Measurements from ENCODE around the gene DSG1. TPM values are rescaled to one million over a fixed set of nuclear protein-coding genes. Genes with fewer than 3 reads are reported as not detected.
"Not testable (repeated sequence)": the region's sequence is repeated elsewhere in the genome, so short reads cannot be mapped to it uniquely, and the experiment has no call there.

DSG1 gene
- total RNA-seq, 1 donor from 2014 or later, result not detected

DNA sequence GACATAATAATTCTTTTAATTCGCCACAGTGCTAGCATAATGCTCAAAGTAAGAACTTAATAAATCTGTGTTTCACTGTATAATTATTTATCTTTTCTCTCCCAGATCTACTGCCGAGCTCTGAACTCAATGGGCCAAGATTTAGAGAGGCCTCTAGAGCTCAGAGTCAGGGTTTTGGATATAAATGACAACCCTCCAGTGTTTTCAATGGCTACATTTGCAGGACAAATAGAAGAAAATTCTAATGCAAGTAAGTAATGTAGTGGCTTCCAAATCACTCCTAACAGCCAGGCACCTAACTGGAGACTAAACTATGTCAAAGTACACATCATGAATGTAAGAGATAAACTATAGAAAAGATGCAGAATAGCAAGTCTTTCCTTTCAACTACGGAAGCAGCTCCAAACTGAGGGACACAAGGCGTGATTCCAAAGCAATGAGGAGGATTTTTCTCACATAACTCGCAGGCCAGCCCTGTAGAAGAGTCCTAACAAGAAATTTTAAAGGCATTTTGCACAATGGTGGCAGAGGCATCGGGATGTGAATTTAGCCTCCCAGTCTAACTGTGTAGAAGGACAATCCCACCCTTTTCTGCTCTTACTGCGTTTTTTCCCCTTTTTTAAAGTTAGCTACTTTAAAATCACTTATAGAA, 12.0 kb downstream of the DSG1 start:
- TF ChIP-seq, protein P1, sequence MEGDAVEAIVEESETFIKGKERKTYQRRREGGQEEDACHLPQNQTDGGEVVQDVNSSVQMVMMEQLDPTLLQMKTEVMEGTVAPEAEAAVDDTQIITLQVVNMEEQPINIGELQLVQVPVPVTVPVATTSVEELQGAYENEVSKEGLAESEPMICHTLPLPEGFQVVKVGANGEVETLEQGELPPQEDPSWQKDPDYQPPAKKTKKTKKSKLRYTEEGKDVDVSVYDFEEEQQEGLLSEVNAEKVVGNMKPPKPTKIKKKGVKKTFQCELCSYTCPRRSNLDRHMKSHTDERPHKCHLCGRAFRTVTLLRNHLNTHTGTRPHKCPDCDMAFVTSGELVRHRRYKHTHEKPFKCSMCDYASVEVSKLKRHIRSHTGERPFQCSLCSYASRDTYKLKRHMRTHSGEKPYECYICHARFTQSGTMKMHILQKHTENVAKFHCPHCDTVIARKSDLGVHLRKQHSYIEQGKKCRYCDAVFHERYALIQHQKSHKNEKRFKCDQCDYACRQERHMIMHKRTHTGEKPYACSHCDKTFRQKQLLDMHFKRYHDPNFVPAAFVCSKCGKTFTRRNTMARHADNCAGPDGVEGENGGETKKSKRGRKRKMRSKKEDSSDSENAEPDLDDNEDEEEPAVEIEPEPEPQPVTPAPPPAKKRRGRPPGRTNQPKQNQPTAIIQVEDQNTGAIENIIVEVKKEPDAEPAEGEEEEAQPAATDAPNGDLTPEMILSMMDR (IDR thresholded peaks at IDR 0.05), result no peak
- no peaks in the 10 kb centered on the region for H3K9me3 Mint-ChIP-seq (ENCODE audit: unreplicated experiment)
- H3K27me3 Mint-ChIP-seq (ENCODE audit: unreplicated experiment), result peaks cover 55% of the 10 kb centered on the region
- no peaks in the 10 kb centered on the region for H3K36me3 Mint-ChIP-seq (ENCODE audit: unreplicated experiment)
- no peak overlapping the region for H3K27ac Mint-ChIP-seq (ENCODE audit: unreplicated experiment)
- DNase-seq (ENCODE audit: extremely low spot score, unreplicated experiment), result no peak
- H3K4me3 Mint-ChIP-seq (ENCODE audit: unreplicated experiment), result no peak overlapping the region
- peaks cover 4% of the 10 kb centered on the region for H3K4me1 Mint-ChIP-seq (ENCODE audit: unreplicated experiment)

DNA sequence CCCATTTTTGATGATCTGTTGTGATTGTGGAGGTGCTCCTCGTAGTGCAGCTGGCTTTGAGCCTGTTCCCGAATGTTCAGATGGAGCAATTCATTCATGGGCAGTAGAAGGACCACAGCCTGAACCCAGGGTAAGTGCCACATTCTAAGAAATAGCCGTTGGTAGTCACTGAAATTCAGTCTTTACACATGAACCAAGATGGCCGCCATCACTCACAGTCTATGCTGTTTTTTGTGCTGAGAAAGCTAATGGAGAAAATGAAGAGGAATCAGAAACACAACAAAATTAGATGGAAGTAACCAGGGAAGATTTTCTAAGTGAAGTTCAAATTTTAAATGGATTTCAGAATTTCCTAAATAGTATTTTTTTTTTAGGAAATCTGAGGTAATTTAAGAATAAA, 25.5 kb downstream of the DSG1 start:
- H3K9me3 Mint-ChIP-seq (ENCODE audit: unreplicated experiment), result no peaks in the 10 kb centered on the region

DNA sequence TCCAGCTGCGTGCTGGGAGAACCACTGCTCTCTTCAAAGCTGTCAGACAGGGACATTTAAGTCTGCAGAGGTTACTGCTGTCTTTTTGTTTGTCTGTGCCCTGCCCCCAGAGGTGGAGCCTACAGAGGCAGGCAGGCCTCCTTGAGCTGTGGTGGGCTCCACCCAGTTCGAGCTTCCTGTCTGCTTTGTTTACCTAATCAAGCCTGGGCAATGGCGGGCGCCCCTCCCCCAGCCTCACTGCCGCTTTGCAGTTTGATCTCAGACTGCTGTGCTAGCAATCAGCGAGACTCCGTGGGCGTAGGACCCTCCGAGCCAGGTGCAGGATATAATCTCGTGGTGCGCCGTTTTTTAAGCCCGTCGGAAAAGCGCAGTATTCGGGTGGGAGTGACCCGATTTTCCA, 35.4 kb downstream of the DSG1 start:
- not testable (repeated sequence) for H3K9me3 Mint-ChIP-seq (ENCODE audit: unreplicated experiment); H3K4me1 Mint-ChIP-seq (ENCODE audit: unreplicated experiment); DNase-seq (ENCODE audit: extremely low spot score, unreplicated experiment); H3K27ac Mint-ChIP-seq (ENCODE audit: unreplicated experiment); H3K27me3 Mint-ChIP-seq (ENCODE audit: unreplicated experiment); H3K36me3 Mint-ChIP-seq (ENCODE audit: unreplicated experiment); H3K4me3 Mint-ChIP-seq (ENCODE audit: unreplicated experiment)

More for the DNA sequence above, 25.5 kb downstream of the DSG1 start:
- peaks cover 43% of the 10 kb centered on the region for H3K27me3 Mint-ChIP-seq (ENCODE audit: unreplicated experiment)
- H3K36me3 Mint-ChIP-seq (ENCODE audit: unreplicated experiment), result no peaks in the 10 kb centered on the region
- H3K27ac Mint-ChIP-seq (ENCODE audit: unreplicated experiment), result no peak overlapping the region
- H3K4me1 Mint-ChIP-seq (ENCODE audit: unreplicated experiment), result no peaks in the 10 kb centered on the region
- TF ChIP-seq, protein P1 (IDR thresholded peaks at IDR 0.05), result no peak
- no peak for DNase-seq (ENCODE audit: extremely low spot score, unreplicated experiment)
- H3K4me3 Mint-ChIP-seq (ENCODE audit: unreplicated experiment), result no peak overlapping the region

DNA sequence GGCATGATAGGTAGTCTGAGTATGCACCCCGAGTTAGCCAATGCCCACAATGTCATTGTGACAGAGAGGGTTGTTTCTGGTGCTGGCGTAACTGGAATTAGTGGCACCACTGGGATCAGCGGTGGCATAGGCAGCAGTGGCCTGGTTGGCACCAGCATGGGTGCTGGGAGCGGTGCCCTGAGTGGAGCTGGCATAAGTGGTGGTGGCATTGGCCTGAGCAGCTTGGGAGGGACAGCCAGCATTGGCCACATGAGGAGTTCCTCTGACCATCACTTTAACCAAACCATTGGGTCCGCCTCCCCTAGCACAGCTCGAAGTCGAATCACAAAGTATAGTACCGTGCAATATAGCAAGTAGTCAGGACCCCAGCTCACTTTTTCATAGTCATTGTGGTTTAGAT, 37.0 kb downstream of the DSG1 start:
- DNase-seq (ENCODE audit: extremely low spot score, unreplicated experiment), result no peak
- H3K27me3 Mint-ChIP-seq (ENCODE audit: unreplicated experiment), result peaks cover 9% of the 10 kb centered on the region
- no peaks in the 10 kb centered on the region for H3K36me3 Mint-ChIP-seq (ENCODE audit: unreplicated experiment)
- no peak overlapping the region for H3K27ac Mint-ChIP-seq (ENCODE audit: unreplicated experiment)
- no peak overlapping the region for H3K4me3 Mint-ChIP-seq (ENCODE audit: unreplicated experiment)
- H3K9me3 Mint-ChIP-seq (ENCODE audit: unreplicated experiment), result no peaks in the 10 kb centered on the region
- TF ChIP-seq, protein P1 (IDR thresholded peaks at IDR 0.05), result no peak
- no peaks in the 10 kb centered on the region for H3K4me1 Mint-ChIP-seq (ENCODE audit: unreplicated experiment)

DNA sequence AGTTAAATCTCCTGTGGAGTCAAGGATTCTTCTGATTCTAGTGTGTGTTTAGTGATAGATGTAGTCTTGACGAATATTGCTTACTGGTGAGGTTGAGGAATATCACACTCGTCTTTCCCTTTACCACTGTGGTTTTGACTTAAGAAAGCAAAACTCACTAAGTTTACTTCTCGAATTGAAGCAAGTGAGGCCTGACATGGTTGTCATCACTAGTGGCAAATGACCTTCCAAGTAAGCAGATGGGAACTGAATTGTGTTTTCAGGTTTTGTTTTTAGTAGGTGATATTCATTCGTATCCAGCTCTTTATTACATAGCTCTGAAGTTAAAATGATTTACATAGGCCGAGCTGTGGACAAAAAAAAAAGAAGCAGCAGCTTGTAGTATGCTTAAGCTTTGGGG, 38.1 kb downstream of the DSG1 start:
- Mint-ChIP-seq H3K4me3 (ENCODE audit: unreplicated experiment) (no peak overlapping the region), H3K27me3 (ENCODE audit: unreplicated experiment) (peaks cover 9% of the 10 kb centered on the region), H3K4me1 (ENCODE audit: unreplicated experiment) (no peaks in the 10 kb centered on the region), H3K9me3 (ENCODE audit: unreplicated experiment) (no peaks in the 10 kb centered on the region), H3K36me3 (ENCODE audit: unreplicated experiment) (no peaks in the 10 kb centered on the region), H3K27ac (ENCODE audit: unreplicated experiment) (no peak overlapping the region)
- TF ChIP-seq, protein P1 (IDR thresholded peaks at IDR 0.05), result no peak
- DNase-seq (ENCODE audit: extremely low spot score, unreplicated experiment), result no peak
